Activated naive CD4-positive, alpha-beta T cell (primary cell): ENCODE measurements around the gene ATP8B4.
"Not testable (repeated sequence)": the region's sequence is repeated elsewhere in the genome, so short reads cannot be mapped to it uniquely, and the experiment has no call there.

Experiments
- DNase-seq, 4 experiments: peaks; one replicate each; lab custom pipeline; 2025; lab: John Stamatoyannopoulos, UW

The ATP8B4 gene

DNA sequence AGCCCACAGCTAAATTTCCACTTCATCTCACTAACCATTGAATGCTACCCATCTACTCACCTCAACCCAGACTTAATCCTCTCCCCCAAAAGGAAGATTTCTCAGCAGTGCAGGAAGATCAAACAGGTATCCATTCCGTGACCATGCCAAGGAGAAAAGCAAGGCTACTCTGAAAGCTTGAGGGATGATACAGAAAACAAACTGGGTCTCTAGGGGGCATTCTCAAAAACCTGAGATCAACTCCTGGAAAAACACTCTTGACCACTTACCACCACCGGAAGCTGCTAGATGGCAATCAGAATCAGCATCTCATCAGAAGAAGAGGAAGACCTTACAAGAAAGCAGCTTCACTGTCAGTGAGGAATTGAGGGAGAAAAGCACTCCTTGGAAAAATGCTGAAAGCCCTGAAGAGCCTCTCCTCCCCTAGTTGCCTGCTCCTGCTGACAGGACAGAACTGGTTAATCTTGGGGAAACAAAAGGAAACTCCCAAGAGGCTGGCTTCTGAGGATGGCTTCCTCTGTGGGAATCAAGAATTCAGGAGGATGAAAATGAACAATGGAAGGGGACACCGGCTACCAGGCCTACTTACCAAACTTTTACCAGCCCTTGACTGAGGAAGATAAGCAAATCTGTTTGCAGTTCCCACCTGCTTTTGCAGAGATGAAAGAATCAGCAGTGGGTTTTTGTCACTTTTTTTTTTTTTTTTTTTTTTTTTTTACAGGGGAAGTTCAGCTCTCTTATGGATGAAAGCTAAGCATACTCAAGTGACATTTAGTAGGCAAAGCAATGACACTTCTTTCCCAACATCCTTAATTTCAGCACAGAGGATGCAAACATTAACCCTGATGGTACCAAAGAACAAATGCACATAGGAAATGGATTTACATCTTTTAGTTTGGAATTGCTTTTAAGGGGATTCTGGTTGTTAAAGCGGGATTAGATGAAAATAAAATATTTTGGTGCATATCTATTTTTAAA lies at the start of gene ATP8B4:
Gene ATP8B4, minus strand, starts transcription at position 171 of the 978 bp plus-strand sequence. CDS start 12,267 bp downstream, outside the sequence.
- no peak for DNase-seq

GRCh38 chr15:50168379-50168778 lies 49.3 kb upstream of the ATP8B4 start:
- no peak for DNase-seq

- no peak for DNase-seq
Observed at GRCh38 chr15:50167110-50167509, 48.1 kb upstream of the ATP8B4 start.

GRCh38 chr15:50166216-50166615 lies 47.2 kb upstream of the ATP8B4 start:
- no peak for DNase-seq

GRCh38 chr15:50164458-50164857 lies 45.4 kb upstream of the ATP8B4 start:
- no peak for DNase-seq

- no peak for DNase-seq
Observed at GRCh38 chr15:50163719-50164410, 44.8 kb upstream of the ATP8B4 start.

DNA sequence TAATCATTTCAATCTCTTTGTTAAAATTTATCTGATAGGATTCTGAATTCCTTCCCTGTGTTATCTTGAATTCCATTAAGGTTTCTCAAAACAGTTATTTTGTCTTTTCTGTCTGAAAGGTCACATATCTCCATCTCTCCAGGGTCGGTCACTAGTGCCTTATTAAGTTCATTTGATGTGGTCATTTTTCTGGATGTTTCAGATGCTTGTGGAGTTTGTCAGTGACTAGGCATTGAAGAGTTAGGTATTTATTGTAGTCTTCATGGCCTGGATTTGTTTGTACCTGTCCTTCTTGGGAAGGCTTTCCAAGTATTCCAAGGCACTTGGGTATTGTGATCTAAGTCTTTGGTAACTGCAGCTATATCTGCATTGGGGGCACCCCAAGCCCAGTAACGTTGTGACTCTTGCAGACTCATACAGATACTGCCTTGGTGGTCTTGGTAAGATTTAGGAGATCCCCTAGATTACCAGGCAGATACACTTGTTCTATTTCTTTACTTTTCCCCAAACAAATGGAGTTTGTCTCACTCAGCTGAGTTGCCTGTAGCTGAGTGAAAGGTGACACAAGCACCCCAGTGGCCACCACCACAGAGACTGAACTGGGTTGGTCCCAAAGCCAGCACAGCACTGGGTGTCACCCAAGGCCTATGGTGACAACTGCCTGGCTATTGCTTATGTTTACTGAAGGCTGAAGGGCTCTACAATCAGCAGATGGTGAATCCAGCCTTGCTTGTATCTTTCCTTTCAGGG lies 44.1 kb upstream of the ATP8B4 start:
- no peak for DNase-seq

DNA sequence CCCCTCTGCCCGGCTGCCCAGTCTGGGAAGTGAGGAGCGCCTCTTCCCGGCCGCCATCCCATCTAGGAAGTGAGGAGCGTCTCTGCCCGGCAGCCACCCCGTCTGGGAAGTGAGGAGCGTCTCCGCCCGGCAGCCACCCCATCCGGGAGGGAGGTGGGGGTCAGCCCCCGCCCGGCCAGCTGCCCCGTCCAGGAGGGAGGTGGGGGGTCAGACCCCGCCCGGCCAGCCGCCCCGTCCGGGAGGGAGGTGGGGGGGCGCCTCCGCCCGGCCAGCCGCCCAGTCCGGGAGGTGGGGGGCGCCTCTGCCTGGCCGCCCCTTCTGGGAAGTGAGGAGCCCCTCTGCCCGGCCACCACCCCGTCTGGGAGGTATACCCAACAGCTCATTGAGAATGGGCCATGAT lies 39.2 kb upstream of the ATP8B4 start:
- DNase-seq = not testable (repeated sequence)

GRCh38 chr15:50151476-50151875 lies 32.4 kb upstream of the ATP8B4 start:
- no peak for DNase-seq

- no peak for DNase-seq
Observed at GRCh38 chr15:50150851-50151250, 31.8 kb upstream of the ATP8B4 start.

DNA sequence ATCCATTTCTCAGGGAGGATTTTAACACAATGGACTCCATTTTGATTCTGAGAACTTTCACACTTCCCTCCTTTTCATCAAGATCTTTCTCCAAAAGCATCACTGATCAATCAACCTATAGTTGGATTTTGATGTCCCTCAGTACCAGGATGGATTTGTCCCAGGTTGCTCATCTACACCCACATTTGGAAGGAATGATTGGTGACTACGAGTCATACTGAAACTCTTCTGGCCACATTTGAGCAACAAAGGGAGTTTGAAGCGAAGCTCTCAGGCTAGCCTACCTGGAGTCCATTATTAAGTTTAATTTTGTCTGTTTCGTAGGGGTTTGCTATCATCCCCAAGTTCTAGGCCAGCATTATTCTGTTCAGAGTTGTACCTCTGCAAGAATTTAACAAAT lies 31.3 kb upstream of the ATP8B4 start:
- no peak for DNase-seq

- no peak for DNase-seq
Observed at GRCh38 chr15:50149090-50149489, 30.1 kb upstream of the ATP8B4 start.

DNA sequence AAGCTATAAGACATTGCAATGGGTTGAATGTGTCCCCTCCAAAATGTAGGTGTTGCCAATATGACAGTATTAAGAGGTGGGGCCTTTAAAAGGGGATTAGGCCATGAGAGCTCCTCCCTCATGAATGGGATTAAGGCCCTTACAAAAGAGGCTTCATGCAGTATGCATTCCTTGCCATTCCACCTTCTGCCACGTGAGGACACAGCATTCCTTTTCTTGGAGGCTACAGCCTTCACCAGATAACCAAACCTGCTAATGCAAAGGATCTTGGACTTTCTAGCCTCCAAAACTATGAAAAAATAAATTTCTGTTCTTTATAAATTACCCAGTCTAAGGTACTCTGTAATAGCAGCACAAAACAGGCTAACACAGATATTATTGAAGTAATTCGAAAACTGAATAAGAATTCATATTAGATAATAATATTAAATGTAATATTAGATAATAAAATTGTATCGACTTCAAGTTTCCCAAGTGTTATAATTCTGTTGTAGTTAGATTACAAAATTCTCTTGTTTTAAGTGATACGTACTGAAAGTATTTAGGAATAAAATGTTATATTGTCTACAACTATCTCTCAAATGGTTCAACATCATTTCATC lies 29.4 kb upstream of the ATP8B4 start:
- DNase-seq = no peak

DNA sequence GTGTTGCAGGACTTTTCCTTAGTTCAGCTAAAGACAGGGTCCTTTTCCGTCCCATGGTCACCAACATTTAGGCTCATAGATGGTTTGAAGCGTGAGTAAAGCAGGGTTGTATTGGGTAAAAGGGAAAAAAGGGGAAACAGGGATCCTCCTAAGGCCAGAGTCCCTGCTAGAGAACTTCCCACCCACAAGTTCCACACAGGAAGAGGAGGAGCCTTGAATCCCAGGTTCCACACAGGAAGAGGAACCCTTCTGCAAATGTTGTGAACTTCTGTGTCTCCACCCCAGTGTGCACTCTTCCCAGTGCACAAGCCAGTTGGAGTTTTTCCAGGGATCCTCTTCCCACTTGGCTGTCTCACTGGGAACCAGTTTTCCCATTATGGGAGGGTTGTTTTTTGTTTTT lies 27.6 kb upstream of the ATP8B4 start:
- DNase-seq = no peak

DNA sequence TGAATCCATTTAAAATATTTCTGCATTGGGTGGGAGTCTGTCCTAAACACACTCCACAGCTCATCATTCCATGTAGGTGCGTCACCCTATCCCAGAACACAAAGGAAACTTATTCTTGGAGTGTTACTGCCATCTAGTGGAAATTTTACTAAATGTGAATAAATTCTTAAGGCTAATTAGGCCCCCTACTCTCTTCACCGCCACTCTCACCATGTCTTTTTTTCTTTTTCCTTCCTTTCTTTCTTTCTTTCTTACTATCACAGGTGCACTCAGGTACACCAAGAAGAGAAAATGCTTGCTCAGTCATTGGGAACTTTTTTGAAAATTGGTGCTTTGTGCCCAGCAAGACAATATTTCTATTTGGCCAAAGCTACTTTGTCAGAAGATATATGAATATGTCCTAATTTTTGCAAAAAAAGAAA lies 26.4 kb upstream of the ATP8B4 start:
- no peak for DNase-seq

GRCh38 chr15:50144341-50145120 lies 25.5 kb upstream of the ATP8B4 start:
- no peak for DNase-seq

DNA sequence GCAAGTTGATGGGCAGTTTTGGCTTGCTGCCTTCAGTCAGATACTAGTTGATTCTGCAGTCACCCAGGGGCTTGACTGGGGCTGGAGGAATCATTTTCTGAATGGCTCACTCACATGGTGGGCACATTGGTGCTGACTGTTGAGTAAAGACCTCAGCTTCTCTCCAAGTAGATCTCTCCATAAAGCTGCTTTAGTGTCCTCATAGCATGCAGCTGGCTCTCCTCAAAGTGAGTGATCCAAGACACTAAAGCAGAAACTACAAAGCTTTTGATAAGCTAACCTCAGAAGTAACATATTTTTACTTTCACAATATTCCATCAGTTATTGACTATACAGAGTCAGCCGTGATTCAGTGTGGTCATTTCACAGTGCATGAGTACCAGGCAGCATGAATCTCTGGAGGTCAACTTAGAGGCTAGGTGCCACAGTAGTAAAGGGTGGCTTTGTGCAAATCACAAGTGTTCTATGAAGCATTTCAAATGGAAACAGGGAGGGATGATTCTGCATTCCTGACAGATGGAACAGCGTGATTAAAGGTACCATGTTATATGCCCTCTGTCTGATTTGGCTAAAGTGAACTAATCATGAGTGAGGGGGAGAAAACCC lies 24.3 kb upstream of the ATP8B4 start:
- DNase-seq = no peak

DNA sequence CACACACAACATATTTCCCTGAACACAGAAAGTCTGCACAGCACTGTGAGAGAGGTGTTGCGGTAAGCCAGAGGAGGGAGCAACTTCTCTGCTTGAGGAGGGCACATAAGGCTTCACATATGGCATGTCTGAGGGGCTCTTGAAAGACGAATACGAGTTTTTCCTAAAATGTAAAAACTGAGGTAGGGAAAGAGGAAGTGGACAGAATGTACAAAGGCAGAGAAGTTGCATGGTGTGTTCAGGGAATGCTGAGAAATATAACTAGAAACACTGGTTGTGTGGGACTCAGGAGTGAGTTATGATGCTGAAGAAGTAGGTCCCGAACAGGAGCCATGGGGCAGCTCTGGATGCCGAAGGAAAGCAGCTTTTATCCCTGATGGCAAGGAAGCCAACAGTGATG lies 22.8 kb upstream of the ATP8B4 start:
- no peak for DNase-seq

DNA sequence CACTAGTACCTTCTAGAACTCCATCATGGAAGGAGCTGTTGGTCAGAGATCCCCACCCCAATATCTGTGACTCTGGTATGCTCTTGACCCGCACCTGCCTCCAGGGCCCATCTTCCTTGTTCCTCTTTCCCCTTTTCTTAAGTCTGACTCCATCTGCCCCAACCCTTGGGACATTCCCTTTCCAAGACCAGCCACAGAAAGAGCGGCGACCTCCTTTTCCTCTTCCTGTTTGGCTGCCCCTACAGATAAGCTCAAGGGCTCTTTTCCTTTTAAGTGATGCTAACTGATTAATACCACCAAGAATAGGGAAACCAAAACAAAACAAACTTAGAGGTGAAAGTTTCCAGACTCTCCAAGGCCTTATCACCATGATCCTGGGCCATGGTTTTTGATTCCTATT lies 21.9 kb upstream of the ATP8B4 start:
- no peak for DNase-seq

GRCh38 chr15:50140098-50140497 lies 21.1 kb upstream of the ATP8B4 start:
- no peak for DNase-seq

DNA sequence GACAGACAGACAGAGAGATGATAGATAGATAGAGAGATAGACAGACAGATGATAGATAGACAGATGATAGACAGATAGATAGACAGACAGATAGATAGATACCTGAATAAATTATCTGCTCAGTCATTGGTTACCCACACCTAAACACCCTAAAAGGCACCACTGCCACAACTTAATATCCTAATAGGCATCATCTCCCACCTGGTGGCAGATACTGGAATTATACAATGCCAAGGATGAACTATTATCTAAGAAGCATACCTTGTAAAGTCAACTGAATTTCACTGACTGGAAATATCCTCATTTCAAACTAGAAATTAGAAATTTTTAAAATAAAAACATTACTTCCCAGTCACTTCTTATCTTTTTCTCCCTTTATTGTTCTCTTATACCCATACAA lies 19.4 kb upstream of the ATP8B4 start:
- no peak for DNase-seq
